ENCODE measurements around the gene ZNF407. TPM values are rescaled to one million over a fixed set of nuclear protein-coding genes. Genes with fewer than 3 reads are reported as not detected.

The ZNF407 gene
- total RNA-seq, 1 donor from 2014 or later = 14.3 TPM

- DNase-seq (ENCODE audit: extremely low read depth, low read depth, low spot score) = no peak
Measured at GRCh38 chr18:74775239-74775638, 177.6 kb downstream of the ZNF407 start.

- DNase-seq (ENCODE audit: extremely low read depth, low read depth, low spot score) = no peak
Measured at GRCh38 chr18:74778191-74778847, 180.6 kb downstream of the ZNF407 start.

GRCh38 chr18:74784752-74785151 is 187.1 kb downstream of the ZNF407 start:
- DNase-seq (ENCODE audit: extremely low read depth, low read depth, low spot score) = no peak

- DNase-seq (ENCODE audit: extremely low read depth, low read depth, low spot score) = no peak
Measured at GRCh38 chr18:74785632-74786031, 188.0 kb downstream of the ZNF407 start.

GRCh38 chr18:74788657-74789056 is 191.0 kb downstream of the ZNF407 start:
- no peak for DNase-seq (ENCODE audit: extremely low read depth, low read depth, low spot score)

- DNase-seq (ENCODE audit: extremely low read depth, low read depth, low spot score) = no peak
Measured at GRCh38 chr18:74789078-74789477, 191.4 kb downstream of the ZNF407 start.

GRCh38 chr18:74790451-74790850 is 192.8 kb downstream of the ZNF407 start:
- no peak for DNase-seq (ENCODE audit: extremely low read depth, low read depth, low spot score)

- no peak for DNase-seq (ENCODE audit: extremely low read depth, low read depth, low spot score)
Measured at GRCh38 chr18:74791501-74792194, 194.0 kb downstream of the ZNF407 start.

- no peak for DNase-seq (ENCODE audit: extremely low read depth, low read depth, low spot score)
Measured at GRCh38 chr18:74793746-74794145, 196.1 kb downstream of the ZNF407 start.

- DNase-seq (ENCODE audit: extremely low read depth, low read depth, low spot score) = no peak
Measured at GRCh38 chr18:74795751-74796150, 198.1 kb downstream of the ZNF407 start.

GRCh38 chr18:74796211-74796610 is 198.5 kb downstream of the ZNF407 start:
- DNase-seq (ENCODE audit: extremely low read depth, low read depth, low spot score) = no peak

GRCh38 chr18:74796841-74797576 is 199.3 kb downstream of the ZNF407 start:
- DNase-seq (ENCODE audit: extremely low read depth, low read depth, low spot score) = no peak

- DNase-seq (ENCODE audit: extremely low read depth, low read depth, low spot score) = no peak
Measured at GRCh38 chr18:74797577-74798151, 200.0 kb downstream of the ZNF407 start.

- DNase-seq (ENCODE audit: extremely low read depth, low read depth, low spot score) = no peak
Measured at GRCh38 chr18:74799542-74799941, 201.9 kb downstream of the ZNF407 start.

- no peak for DNase-seq (ENCODE audit: extremely low read depth, low read depth, low spot score)
Measured at GRCh38 chr18:74800098-74800497, 202.4 kb downstream of the ZNF407 start.

- no peak for DNase-seq (ENCODE audit: extremely low read depth, low read depth, low spot score)
Measured at GRCh38 chr18:74803117-74803516, 205.4 kb downstream of the ZNF407 start.

GRCh38 chr18:74803769-74804168 is 206.1 kb downstream of the ZNF407 start:
- no peak for DNase-seq (ENCODE audit: extremely low read depth, low read depth, low spot score)

- DNase-seq (ENCODE audit: extremely low read depth, low read depth, low spot score) = no peak
Measured at GRCh38 chr18:74804677-74805076, 207.0 kb downstream of the ZNF407 start.

- DNase-seq (ENCODE audit: extremely low read depth, low read depth, low spot score) = no peak
Measured at GRCh38 chr18:74806073-74806472, 208.4 kb downstream of the ZNF407 start.

GRCh38 chr18:74806700-74807416 is 209.2 kb downstream of the ZNF407 start:
- DNase-seq (ENCODE audit: extremely low read depth, low read depth, low spot score) = peak; percentile 58

- DNase-seq (ENCODE audit: extremely low read depth, low read depth, low spot score) = no peak
Measured at GRCh38 chr18:74817576-74817975, 219.9 kb downstream of the ZNF407 start.

Data from glomerular endothelial cell (primary cell).